GM23248 (cell line): ENCODE results near the gene GRAMD1A. TPM values are rescaled to one million over a fixed set of nuclear protein-coding genes. Genes with fewer than 3 reads are reported as not detected.
"Not testable (repeated sequence)": the region's sequence is repeated elsewhere in the genome, so short reads cannot be mapped to it uniquely, and the experiment has no call there.

Source experiments
- DNase-seq: peaks from one replicate; pipeline ENCODE4 v3.0.0-alpha.2; 2015
- H2AFZ ChIP-seq: fragments of 200-600 bp; sonication (generic); 2 replicates; pipeline ENCODE4 v1.6.1; 2016; ENCODE audit warnings: antibody characterized with exemption
- H3F3A ChIP-seq: fragments of 200-600 bp; sonication (generic); 2 replicates; pipeline ENCODE4 v1.6.1; 2016; ENCODE audit warnings: mild to moderate bottlenecking, antibody characterized with exemption, mixed run types; ENCODE audit not compliant: insufficient read depth
- H3K27ac ChIP-seq: fragments of 200-600 bp; sonication (generic); 2 replicates; pipeline ENCODE4 v1.5.1; 2016; ENCODE audit warnings: mild to moderate bottlenecking
- H3K27me3 ChIP-seq: fragments of 200-600 bp; sonication (generic); replicated peaks from 2 replicates; pipeline ENCODE4 v1.6.1; 2016; ENCODE audit warnings: mild to moderate bottlenecking; ENCODE audit not compliant: insufficient read depth
- H3K36me3 ChIP-seq: fragments of 200-600 bp; sonication (generic); 2 replicates; pipeline ENCODE4 v1.6.1; 2016; ENCODE audit warnings: low read depth, mild to moderate bottlenecking
- H3K4me1 ChIP-seq: fragments of 200-600 bp; sonication (generic); 2 replicates; pipeline ENCODE4 v1.6.1; 2016; ENCODE audit warnings: mild to moderate bottlenecking; ENCODE audit not compliant: insufficient read depth
- H3K4me2 ChIP-seq: fragments of 200-600 bp; sonication (generic); one replicate; pipeline ENCODE4 v1.6.1; 2016; ENCODE audit warnings: mild to moderate bottlenecking; ENCODE audit not compliant: unreplicated experiment
- H3K4me3 ChIP-seq: fragments of 200-600 bp; sonication (generic); 2 replicates; pipeline ENCODE4 v1.5.1; 2016; ENCODE audit warnings: mild to moderate bottlenecking
- H3K79me2 ChIP-seq: fragments of 200-600 bp; sonication (generic); 2 replicates; pipeline ENCODE4 v1.6.1; 2016; ENCODE audit warnings: mild to moderate bottlenecking; ENCODE audit not compliant: insufficient read depth
- H3K9ac ChIP-seq: fragments of 200-600 bp; sonication (generic); 2 replicates; pipeline ENCODE4 v1.6.1; 2016; ENCODE audit warnings: mild to moderate bottlenecking
- H3K9me2 ChIP-seq: fragments of 200-600 bp; sonication (generic); 2 replicates; pipeline ENCODE4 v1.6.1; 2016; ENCODE audit warnings: mixed run types, mild to moderate bottlenecking, moderate library complexity; ENCODE audit not compliant: insufficient read depth
- H3K9me3 ChIP-seq: fragments of 200-600 bp; sonication (generic); one replicate; pipeline ENCODE4 v1.6.1; 2017; ENCODE audit warnings: low read depth
- H4K20me1 ChIP-seq: fragments of 200-600 bp; sonication (generic); 2 replicates; pipeline ENCODE4 v1.6.0; 2016; ENCODE audit not compliant: insufficient read depth
- EZH2 ChIP-seq: fragments of 200-600 bp; sonication (generic); IDR thresholded peaks from 2 replicates; pipeline ENCODE4 v1.6.1; 2018; ENCODE audit warnings: antibody characterized with exemption, mild to moderate bottlenecking; ENCODE audit not compliant: insufficient read depth, poor library complexity, severe bottlenecking
- EZH2phosphoT487 ChIP-seq: fragments of 200-600 bp; sonication (generic); IDR thresholded peaks from 2 replicates; pipeline ENCODE4 v1.6.1; 2018; ENCODE audit warnings: antibody characterized with exemption, moderate library complexity, mild to moderate bottlenecking, low read depth; ENCODE audit not compliant: insufficient read depth
- WGBS, 2 experiments: methylation state at CpG; one replicate each; pipeline ENCODE4 v1.1.6; 2015 to 2017; ENCODE audit warnings: low lambda C conversion rate in 2 of 2, low coverage in 1 of 2; ENCODE audit errors: missing lambda C conversion rate in 2 of 2; 5-methylcytosine and 5-hydroxymethylcytosine counted together
- in situ Hi-C: fragments of 300-500 bp; cut with MboI; formaldehyde crosslinking; loops from 2 replicates; pipeline ENCODE4 v1.15.0; 2020
- polyA plus RNA-seq: library from polyadenylated mRNA; unstranded; fragments of >200 nt; fragmentation: Nextera tagmentation; extraction: Ambion mirVana; gene quantifications from 2 replicates; pipeline ENCODE4 v1.2.1, GENCODE V29; 2016
- total RNA-seq: library from RNA; depleted of rRNA; stranded (reverse); fragments of >200 nt; shearing (Covaris generic); gene quantifications from 2 replicates; pipeline ENCODE4 v1.2.3, GENCODE V29; 2014

Gene GRAMD1A
- total and polyA plus RNA-seq, 2 experiments from 2014 or later = 17.3 to 33.8 TPM

GRCh38 chr19:34989298-34989697, 10.8 kb upstream of the GRAMD1A start:
- H3K4me3 ChIP-seq = no peak overlapping the region
- no peak overlapping the region for H3K4me2 ChIP-seq
- DNase-seq = no peak
- H4K20me1 ChIP-seq = no peaks in the 10 kb centered on the region
- no peaks in the 10 kb centered on the region for H3K9me3 ChIP-seq
- no peak overlapping the region for H3K9ac ChIP-seq
- H3K27ac ChIP-seq = no peak overlapping the region
- WGBS, 2 experiments = 30 to 31% methylated on average over 6 of the region's 6 CpGs
- H3F3A ChIP-seq = no peaks in the 10 kb centered on the region
- no peaks in the 10 kb centered on the region for H3K79me2 ChIP-seq
- H3K27me3 ChIP-seq = peaks cover 5% of the 10 kb centered on the region; the same call in 1 of the 2 replicates
- H3K4me1 ChIP-seq = no peaks in the 10 kb centered on the region
- H3K36me3 ChIP-seq = no peaks in the 10 kb centered on the region
- no peak overlapping the region for H2AFZ ChIP-seq
- TF ChIP-seq EZH2phosphoT487 (no peak), EZH2 (no peak)
- in situ Hi-C loops = no loop called here
- H3K9me2 ChIP-seq = no peaks in the 10 kb centered on the region

- Histone ChIP-seq H3K4me3 (no peak overlapping the region), H3K9me2 (no peaks in the 10 kb centered on the region), H2AFZ (no peak overlapping the region), H3K27ac (no peak overlapping the region), H3K4me1 (no peaks in the 10 kb centered on the region), H3K4me2 (no peak overlapping the region), H3K36me3 (no peaks in the 10 kb centered on the region), H3K79me2 (no peaks in the 10 kb centered on the region), H3K9me3 (no peaks in the 10 kb centered on the region), H3K9ac (no peak overlapping the region), H3F3A (no peaks in the 10 kb centered on the region), H3K27me3 (peaks cover 5% of the 10 kb centered on the region; the same call in 1 of the 2 replicates), H4K20me1 (no peaks in the 10 kb centered on the region)
- WGBS, 2 experiments = 55 to 58% methylated on average over 13 of the region's 13 CpGs
- no peak for DNase-seq
- in situ Hi-C loops = no loop called here
- no peak for TF ChIP-seq EZH2phosphoT487
- no peak for TF ChIP-seq EZH2
Observed at GRCh38 chr19:34990578-34991192, 9.4 kb upstream of the GRAMD1A start.

- TF ChIP-seq EZH2phosphoT487 = no peak
- TF ChIP-seq EZH2 = no peak
- no peaks in the 10 kb centered on the region for H3K9me2 ChIP-seq
- H3K36me3 ChIP-seq = no peaks in the 10 kb centered on the region
- no peaks in the 10 kb centered on the region for H3K4me1 ChIP-seq
- H3K4me2 ChIP-seq = no peak overlapping the region
- DNase-seq = no peak
- peaks cover 5% of the 10 kb centered on the region; the same call in 1 of the 2 replicates for H3K27me3 ChIP-seq
- no peaks in the 10 kb centered on the region for H3F3A ChIP-seq
- H4K20me1 ChIP-seq = no peaks in the 10 kb centered on the region
- no peaks in the 10 kb centered on the region for H3K79me2 ChIP-seq
- WGBS, 2 experiments = 60 to 66% methylated on average over 8 of the region's 8 CpGs
- no peaks in the 10 kb centered on the region for H3K9me3 ChIP-seq
- no peak overlapping the region for H2AFZ ChIP-seq
- in situ Hi-C loops = no loop called here
- no peak overlapping the region for H3K27ac ChIP-seq
- no peak overlapping the region for H3K4me3 ChIP-seq
- no peak overlapping the region for H3K9ac ChIP-seq
Observed at GRCh38 chr19:34991542-34992333, 8.4 kb upstream of the GRAMD1A start.

- H3K27ac ChIP-seq, in situ Hi-C loops, H3K9me3 ChIP-seq, DNase-seq, H3F3A ChIP-seq, H3K27me3 ChIP-seq, H2AFZ ChIP-seq, H3K4me3 ChIP-seq, H3K4me2 ChIP-seq, H3K4me1 ChIP-seq, H3K79me2 ChIP-seq, H3K36me3 ChIP-seq, H3K9me2 ChIP-seq, H4K20me1 ChIP-seq, H3K9ac ChIP-seq: not testable (repeated sequence)
- 67 to 68% methylated on average over 7 of the region's 7 CpGs for WGBS, 2 experiments
Observed at GRCh38 chr19:34992582-34992981, 7.5 kb upstream of the GRAMD1A start.
